Heart left ventricle (tissue), 13 donors: ENCODE data around the gene LAMA5.

Experiments used
- POLR2A ChIP-seq, 2 donors: fragments of 450-650 bp; IDR thresholded peaks; one replicate each; pipeline ENCODE4 v1.6.1; 2017; ENCODE audit warnings: antibody characterized with exemption in 2 of 2, mild to moderate bottlenecking in 2 of 2, moderate library complexity in 2 of 2
- TF ChIP-seq, protein P1 (sequence below), 12 donors: fragments of 200-600 bp; sonication (generic) in 4 of 12; IDR thresholded peaks; one replicate each; pipeline versions ENCODE4 v1.5.0 to v1.8.0; 2018 to 2022; ENCODE audit warnings: antibody characterized with exemption in 12 of 12, mild to moderate bottlenecking in 5 of 12
- donor health status: ischemic (EF 13 %, LVEDD 7.1; RV severe dilation, severe dysfunction).
- donor health status: DM: no; HTN: yes; CAD: no.
- donor health status: DM: no; HTN: no; CAD: no.
- donor health status: ischemic (EF 25% LVEDD 6.9; RV normal size, moderate dysfunction).
- donor health status: ischemic (EF 25% LVEDD 5.7; RV mildly dilated, moderate dysfunction).
- donor health status: ischemic (EF 35%, LVEDD 5.7; RV mildly dilated, moderate dysfunction).
- donor health status: nonischemic (EF 11% LVEDD 7.7; RV severe dilation, severe dysfunction).
- donor health status: DM: yes; HTN: yes; CAD: no.
- donor health status: PGD.
- donor health status: ischemic (EF 29% LVEDD 5.4; RV normal size, mild dysfunction).
- donor health status: nonischemic (EF 23%, LVEDD 6.1; RV moderate dilation, normal function).

DNA sequence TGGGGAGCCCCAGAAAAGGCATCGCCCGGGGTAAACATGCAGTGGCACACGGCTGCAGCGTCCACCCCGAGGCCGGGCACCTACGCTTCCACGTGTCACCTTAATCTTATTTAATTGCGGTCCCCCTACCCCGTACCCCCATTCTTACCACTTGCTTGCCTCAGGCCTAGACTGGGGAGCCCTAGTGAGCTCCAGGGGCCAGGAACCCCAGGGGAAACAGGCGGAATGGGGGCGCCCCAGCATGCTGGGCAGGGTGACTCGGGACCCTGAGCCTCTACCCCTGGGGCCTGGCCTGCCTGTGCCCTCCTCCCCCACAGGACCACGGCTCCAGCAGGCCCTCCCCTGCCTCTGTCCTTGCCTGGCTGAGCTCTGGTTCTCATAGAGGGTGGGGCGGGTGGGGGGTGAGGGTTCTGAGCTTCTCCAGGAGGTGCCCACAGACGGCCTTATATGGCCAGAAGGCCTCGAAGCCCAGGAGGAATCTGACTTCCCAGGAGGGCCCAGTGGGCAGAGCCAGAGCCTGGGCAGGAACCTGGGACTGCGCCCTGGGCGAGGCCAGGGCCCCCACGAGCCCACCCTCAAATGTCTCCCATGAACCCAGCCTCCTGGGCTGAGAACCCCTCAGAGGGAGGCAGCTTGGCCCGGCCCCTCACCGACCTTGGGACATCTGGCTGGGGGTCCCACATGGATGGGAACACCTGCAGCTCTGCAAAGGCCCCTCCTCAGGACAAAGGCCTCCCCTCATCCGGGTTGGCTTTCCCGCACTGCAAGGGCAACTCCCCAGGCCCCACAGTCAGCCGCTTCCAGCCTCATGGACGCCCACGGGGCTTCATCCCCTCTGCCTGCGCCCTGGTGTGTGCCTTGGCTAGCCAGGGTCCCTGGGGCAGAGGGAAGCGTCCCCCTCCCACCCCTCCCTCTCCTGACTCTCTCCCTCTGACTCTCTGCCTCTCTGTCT, 5.2 kb upstream of the LAMA5 start:
- no peak for TF ChIP-seq POLR2A (IDR thresholded peaks at IDR 0.05)
- TF ChIP-seq, protein P1, sequence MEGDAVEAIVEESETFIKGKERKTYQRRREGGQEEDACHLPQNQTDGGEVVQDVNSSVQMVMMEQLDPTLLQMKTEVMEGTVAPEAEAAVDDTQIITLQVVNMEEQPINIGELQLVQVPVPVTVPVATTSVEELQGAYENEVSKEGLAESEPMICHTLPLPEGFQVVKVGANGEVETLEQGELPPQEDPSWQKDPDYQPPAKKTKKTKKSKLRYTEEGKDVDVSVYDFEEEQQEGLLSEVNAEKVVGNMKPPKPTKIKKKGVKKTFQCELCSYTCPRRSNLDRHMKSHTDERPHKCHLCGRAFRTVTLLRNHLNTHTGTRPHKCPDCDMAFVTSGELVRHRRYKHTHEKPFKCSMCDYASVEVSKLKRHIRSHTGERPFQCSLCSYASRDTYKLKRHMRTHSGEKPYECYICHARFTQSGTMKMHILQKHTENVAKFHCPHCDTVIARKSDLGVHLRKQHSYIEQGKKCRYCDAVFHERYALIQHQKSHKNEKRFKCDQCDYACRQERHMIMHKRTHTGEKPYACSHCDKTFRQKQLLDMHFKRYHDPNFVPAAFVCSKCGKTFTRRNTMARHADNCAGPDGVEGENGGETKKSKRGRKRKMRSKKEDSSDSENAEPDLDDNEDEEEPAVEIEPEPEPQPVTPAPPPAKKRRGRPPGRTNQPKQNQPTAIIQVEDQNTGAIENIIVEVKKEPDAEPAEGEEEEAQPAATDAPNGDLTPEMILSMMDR (IDR thresholded peaks at IDR 0.05) = no peak
